Activated gamma-delta T cell (primary cell): ENCODE measurements around the gene MIOS.

ENCODE experiments used
- DNase-seq: peaks from one replicate; lab custom pipeline; 2025; lab: John Stamatoyannopoulos, UW
- total RNA-seq, 2 donors: gene quantifications; one replicate each; lab custom pipeline; 2026; lab: John Stamatoyannopoulos, UW

Gene MIOS
- 51.8 to 53.6 reads per million in 2 donors for total RNA-seq

DNA sequence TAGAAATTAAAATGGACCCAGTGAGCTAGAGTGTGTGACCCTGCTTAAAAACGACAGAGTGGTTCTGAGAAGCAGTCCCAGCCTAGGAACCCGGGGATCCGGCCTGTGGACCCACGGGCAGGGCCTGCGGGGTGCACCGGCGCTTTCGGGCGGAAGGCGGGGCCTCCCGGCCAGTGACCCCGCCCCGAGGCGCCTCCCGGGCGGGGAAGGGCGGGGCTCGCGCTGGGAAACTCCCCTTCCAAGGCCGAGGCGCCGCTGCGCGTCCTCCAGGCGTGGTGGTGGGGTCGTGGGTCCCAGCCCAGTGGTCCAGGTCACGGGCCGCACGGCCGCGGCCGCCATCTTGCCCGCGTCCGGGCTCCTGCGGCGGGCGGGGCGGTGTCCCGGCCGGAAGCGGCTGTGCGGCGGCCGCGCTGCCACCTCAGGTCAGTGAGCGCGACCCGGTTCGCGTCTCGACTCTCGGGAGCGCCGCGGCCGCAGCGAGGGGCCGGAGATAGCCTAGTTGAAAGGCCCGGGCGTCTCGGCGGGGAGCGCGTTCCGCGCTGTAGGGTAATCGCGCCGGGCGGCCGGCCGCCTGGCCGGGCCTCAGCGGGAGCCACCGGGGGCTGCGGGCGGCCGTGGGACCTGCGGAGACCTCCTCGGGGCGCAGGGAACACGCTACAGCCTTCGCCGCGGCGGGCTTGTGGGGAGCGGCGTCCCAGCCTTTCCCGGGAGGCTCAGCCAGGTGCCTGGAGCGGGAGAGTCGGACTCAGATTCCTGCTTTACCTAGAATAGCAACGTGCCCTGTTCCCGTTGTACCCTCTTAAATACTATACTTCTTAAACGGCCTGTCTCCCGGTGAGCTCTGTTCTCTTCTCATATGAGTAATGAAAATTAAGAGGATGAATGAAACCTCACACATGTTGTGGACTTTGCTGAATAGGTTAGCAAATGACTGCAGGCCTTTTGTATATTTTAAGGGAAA is at the start of gene MIOS:
MIOS (plus strand) TSS at position 234 of the 961 bp plus-strand sequence. CDS start 5,592 bp downstream, outside the sequence.
- DNase-seq: peak; percentile 74

GRCh38 chr7:7517754-7518153 is 48.9 kb upstream of the MIOS start:
- no peak for DNase-seq

GRCh38 chr7:7519056-7519455 is 47.6 kb upstream of the MIOS start:
- no peak for DNase-seq

- no peak for DNase-seq
Measured at GRCh38 chr7:7519528-7519927, 47.2 kb upstream of the MIOS start.

GRCh38 chr7:7521259-7521658 is 45.4 kb upstream of the MIOS start:
- no peak for DNase-seq

DNA sequence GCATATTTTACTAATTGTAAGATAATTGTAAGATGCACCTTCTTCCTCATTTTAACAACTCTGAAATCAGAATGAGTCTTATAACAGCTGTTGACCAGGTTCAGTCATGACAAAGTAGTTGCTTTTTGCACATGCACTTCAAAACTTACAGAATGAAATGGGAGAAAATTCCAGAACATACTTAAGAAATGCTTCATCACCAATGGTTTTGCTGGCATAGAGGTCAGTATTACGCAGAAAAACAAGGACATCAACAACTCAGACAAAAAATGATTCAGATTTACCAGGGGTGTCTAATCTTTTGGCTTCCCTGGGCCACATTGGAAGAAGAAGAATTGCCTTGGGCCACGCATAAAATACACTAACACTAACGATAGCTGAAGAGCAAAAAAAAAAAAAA is 44.3 kb upstream of the MIOS start:
- DNase-seq: no peak

DNA sequence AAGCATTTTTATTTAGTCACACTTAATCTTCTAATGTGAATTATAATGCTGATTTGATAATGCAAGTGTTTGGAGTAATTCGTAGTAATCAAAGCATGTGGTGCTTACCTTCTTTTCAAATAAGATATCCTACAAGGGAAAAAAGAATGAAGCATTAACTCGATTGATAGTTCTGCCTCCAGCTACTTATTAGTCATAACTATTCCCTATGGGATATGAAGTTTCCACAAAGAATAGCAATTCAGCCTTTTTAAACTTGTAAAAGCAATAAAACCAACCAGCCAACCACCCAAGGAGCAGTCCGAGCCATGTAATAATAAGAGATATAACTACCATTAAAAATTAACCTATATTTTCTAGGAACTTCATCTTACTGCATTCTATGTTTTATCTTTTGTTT is 42.6 kb upstream of the MIOS start:
- DNase-seq: no peak

DNA sequence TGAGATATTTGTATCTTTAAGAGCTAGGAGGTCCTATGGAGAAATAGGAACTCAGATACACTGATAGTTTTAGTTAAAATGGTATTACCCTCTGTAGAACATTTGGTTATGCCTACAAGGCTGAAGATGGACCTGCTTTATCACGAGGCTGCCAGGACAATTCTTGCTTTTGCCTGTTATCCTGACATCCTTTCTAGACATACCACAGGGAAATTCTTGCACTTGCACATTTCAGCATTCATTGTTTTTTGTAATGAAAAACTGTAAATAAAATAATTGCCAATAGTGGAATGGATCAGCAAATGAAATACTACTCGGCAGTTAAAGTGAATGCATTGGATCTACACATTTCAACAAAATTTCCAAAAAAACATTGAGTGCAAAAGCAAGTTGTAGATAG is 40.7 kb upstream of the MIOS start:
- no peak for DNase-seq

- DNase-seq: no peak
Measured at GRCh38 chr7:7527047-7527446, 39.6 kb upstream of the MIOS start.

- DNase-seq: no peak
Measured at GRCh38 chr7:7529328-7529727, 37.4 kb upstream of the MIOS start.

DNA sequence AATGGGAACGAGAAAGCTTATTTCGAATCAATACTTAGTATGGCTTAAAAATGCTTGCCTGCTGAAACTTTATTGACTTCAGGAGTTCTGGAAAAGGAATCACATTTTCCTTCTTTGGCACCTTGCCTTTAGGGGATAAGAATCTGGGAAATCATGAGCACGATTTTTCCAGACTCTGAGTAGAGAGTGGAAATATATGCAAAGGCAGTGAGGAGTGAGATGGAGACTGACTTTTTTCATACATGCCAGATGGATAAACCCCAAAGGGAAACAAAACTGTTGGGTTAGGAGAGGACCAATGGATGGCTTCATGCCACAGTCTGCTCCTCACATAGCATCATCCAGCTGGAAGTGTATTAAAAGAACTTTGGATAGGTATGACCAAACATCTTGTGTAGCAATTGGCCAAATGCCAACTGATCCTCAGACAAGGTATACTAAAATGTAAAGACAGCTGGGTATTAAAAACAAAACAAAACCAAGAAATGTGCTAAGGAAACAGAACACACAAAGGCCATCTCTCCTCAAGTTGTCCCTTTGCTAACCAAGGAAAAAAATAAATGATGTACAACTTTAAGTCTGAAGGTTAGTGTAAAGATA is 32.8 kb upstream of the MIOS start:
- no peak for DNase-seq

GRCh38 chr7:7535691-7536090 is 31.0 kb upstream of the MIOS start, which contains the start of gene COL28A1:
Gene COL28A1, minus strand, starts transcription at chr7:7535873. Its CDS starts 2,998 bp downstream, at chr7:7532875.
- DNase-seq: no peak

- no peak for DNase-seq
Measured at GRCh38 chr7:7536396-7537019, 30.2 kb upstream of the MIOS start.

GRCh38 chr7:7537711-7538110 is 29.0 kb upstream of the MIOS start:
- no peak for DNase-seq

- DNase-seq: no peak
Measured at GRCh38 chr7:7539152-7539551, 27.5 kb upstream of the MIOS start.

- no peak for DNase-seq
Measured at GRCh38 chr7:7539711-7540110, 27.0 kb upstream of the MIOS start.

DNA sequence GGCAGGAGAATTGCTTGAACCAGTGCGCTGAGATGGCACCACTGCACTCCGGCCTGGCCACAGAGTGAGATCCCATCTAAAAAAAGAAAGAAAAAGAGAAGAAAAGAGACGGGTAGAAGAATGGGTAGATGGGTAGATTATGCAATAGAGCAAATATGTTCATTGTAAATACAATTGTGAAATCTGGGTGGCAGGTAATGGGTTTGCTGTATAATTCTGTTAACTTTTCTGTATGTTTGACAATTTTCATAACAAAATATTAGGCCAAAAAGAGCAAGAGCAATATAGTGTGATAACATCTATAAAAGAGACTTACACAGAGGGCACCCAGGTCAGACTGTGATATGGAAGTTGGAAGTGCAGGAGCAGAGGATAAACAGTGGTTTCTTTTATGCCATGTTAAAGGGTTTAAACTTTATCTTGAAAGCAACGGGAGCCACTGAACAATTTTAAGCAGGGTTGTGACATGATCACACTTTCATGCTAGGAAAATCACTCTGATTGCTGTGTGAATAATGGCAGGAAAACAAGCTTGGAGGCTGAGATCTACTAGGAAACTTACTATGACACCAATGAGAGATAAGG is 24.3 kb upstream of the MIOS start:
- no peak for DNase-seq

DNA sequence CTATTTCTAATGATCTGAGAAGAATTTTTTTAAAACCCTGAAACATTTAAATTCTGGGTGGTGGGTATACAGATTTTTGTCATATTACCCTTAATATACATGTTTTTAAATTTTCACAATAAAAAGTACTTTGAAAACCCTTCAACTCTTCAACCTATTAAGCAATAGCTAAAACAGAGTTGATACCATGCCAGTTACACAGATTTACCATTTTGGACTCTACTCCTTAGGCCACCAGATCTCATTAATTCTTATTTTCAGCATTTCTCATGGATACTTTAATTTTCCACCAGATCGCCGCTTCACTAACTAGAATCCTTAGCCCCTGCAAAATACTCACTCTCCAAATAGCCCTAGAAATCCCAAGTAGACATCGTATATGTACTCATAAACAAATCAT is 18.3 kb upstream of the MIOS start:
- DNase-seq: no peak

GRCh38 chr7:7550663-7551062 is 16.0 kb upstream of the MIOS start:
- no peak for DNase-seq

- no peak for DNase-seq
Measured at GRCh38 chr7:7552199-7552598, 14.5 kb upstream of the MIOS start.

GRCh38 chr7:7553386-7553785 is 13.3 kb upstream of the MIOS start:
- DNase-seq: no peak

DNA sequence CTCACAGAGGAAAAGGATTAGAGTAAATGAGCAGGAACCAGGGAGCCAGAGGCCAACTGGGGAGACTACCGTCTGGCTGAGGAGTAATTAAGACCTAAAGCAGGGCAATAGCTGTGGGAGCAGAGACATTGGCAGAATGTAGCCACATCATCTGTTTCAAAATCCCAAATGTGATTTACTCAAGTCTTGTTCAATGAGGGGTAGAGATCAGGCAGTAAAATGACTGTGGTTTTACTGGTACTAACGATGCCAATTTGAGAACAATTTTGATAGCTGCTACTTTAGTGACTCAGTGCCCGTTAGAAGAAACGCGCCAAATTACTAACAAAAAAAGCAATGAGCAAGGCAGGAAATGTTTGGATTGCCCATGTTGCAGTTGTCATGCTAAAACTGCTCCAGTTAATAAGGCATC is 12.7 kb upstream of the MIOS start:
- no peak for DNase-seq
